Measurements from ENCODE around the gene MBTD1.

MBTD1 gene

DNA sequence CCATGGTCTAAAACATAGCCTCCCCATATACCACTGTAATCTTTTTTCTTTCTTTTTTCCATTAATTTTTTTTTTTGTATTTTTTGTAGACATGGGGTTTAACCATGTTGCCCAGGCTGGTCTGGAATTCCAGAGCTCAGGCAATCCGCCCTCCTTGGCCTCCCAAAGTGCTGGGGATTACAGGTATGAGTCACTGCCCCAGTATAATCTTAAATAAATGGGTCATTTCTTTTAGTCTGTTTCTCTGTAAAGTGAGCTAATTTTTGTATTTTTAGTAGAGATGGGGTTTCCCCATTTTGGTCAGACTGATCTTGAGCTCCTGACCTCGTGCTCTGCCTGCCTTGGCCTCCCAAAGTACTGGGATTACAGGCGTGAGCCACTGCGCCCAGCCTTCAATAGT lies 112.2 kb downstream of the MBTD1 start:
- no peak for DNase-seq (ENCODE audit: low read depth)

DNA sequence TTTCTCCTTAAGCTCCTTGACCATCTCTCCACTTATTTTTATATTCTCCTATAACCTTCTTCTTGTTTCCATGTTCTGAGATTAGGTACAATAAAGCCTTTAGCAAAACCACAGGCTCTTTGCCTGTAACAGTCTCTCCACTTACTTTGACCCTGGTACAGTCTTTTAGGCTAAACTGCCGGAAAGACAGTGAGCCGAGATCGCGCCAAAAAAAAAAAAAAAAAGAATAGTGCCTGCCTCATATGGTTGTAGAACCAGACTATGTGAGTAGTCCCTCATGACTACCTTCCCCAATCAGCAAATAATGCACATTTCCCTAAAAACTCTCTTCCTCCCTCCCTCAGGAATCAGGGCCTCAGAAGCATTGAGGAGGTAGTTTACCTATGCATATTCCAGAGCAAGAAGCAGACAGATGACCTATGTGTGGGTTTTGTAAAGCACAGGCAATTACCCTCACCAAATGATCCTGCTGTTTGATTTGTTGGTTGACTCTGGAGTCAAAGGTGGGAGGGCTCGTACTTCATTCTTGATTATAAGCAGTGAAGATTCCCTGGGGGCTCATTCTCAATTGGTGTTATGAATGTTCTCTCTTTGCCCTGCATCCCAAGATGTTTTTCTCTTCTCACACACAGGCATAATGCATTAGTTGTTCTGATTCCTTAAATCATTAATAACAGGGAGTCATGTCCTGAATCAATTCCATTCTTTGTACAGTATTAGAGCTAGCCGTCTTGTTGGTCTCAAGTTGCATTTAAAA lies 115.4 kb downstream of the MBTD1 start:
- DNase-seq (ENCODE audit: low read depth) = no peak

DNA sequence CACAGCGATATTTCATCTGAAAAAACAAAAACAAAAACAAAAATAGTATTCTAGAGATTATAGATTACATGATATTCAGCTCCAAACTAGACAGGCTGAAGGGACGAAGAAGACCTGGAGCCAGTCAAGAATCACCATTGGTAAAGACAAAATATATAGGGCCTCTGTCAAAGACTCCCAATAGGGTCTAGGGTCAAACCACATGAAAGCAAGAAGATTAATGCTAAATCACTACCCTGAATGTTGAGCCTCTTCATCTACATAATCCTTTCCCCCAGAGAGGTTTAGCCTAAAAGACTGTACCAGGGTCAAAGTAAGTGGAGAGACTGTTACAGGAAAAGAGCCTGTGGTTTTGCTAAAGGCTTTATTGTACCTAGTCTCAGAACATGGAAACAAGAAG lies 117.3 kb downstream of the MBTD1 start:
- no peak for DNase-seq (ENCODE audit: low read depth)

DNA sequence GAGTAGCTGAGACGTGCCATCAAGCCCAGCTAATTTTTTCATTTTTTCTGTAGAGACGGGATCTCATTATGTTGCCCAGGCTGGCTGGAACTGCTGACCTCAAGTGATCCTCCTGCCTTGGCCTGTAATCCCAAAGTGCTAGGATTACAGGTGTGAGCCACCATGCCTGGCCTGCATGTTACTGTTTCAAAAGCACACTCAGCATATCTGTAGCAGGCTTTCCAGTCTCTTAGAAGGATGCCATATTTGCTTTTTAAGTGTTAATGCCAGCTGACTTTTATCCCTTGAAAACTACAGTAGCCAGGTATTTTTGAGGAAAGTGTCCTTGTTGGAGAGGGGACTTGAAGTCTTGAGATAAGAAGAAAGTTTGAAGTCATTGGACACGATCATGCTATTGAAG lies 123.9 kb downstream of the MBTD1 start:
- no peak for DNase-seq (ENCODE audit: low read depth)

DNA sequence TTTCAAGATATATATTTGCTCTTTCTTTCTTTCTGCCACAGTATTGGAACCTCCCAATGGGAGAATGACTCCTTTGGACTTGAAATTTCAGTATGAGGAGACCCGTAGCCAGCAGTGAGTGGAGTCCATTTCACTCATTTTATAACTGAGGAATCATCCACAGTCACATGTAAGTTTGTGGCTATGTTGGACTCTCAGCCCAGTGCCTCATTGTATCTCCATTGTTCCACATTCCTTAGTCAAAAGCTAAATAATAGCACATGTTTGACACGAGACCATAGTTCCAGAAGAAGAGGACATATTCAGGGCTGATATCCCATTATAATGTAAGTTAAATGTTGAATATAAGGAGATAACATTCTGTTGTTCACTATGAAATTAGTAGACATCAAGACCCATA lies 126.5 kb downstream of the MBTD1 start:
- DNase-seq (ENCODE audit: low read depth) = no peak

DNA sequence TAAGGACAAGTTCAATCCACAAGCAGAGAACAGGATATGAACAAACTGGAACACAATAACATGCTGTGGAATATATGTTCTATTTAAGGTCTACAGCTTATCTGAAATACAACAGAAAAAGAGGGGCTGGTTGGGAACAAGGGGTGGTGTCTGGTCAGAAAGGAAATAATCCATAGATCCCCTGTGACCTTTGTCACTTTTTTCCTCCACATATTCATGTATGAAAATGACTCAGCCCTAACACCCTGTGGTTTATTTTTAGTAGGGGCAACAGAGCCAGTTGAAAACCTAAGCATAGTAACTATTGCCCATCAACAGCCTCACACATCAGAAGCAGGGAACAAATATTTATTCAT lies 126.9 kb downstream of the MBTD1 start:
- no peak for DNase-seq (ENCODE audit: low read depth)

DNA sequence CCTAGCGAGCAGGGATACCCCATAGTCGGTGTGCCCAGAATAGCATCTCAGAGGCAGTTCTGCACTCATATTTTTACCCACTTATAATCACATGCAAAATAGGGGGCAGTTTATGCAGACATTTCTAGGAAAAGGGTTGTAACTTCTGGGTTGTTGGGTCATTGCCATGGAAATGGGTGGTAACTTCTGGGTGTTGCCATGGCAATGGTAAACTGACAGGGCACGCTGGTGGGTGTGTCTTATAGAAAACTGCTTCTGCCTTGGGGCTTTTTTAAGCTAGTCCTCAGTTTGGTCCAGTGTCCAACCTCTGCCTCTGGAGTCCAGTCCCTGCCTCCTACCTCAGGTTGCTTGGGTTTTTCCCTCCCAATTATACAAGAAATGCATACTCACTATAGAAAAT lies 131.8 kb downstream of the MBTD1 start:
- no peak for DNase-seq (ENCODE audit: low read depth)
